DND-41 (cell line): Measurements from ENCODE around the gene VTCN1.

Experiments used
- ATAC-seq: fragments of 200-7000 bp; cut with Tn5 transposase; 3 replicates; pipeline ENCODE4 v1.9.1; 2021; ENCODE audit warnings: low read depth; ENCODE audit not compliant: insufficient read depth
- DNase-seq: peaks from one replicate; pipeline ENCODE4 v3.0.0-alpha.2; 2020
- H2AFZ ChIP-seq: 2 replicates; pipeline ENCODE4 v1.6.0; 2012; ENCODE audit warnings: low read depth, low read length
- H3K27ac ChIP-seq: 2 replicates; pipeline ENCODE4 v1.5.1; 2012; ENCODE audit warnings: low read length, inconsistent platforms
- H3K27me3 ChIP-seq: fragments of 200-600 bp; sonication (generic); 2 replicates; pipeline ENCODE4 v1.6.0; 2012; ENCODE audit warnings: low read length, mild to moderate bottlenecking, inconsistent platforms; ENCODE audit not compliant: insufficient read depth, poor library complexity
- H3K36me3 ChIP-seq: 2 replicates; pipeline ENCODE4 v1.5.1; 2012; ENCODE audit warnings: low read length, inconsistent platforms; ENCODE audit not compliant: insufficient read depth
- H3K4me1 ChIP-seq: 2 replicates; pipeline ENCODE4 v1.5.1; 2012; ENCODE audit warnings: mild to moderate bottlenecking, low read length; ENCODE audit not compliant: insufficient read depth
- H3K4me2 ChIP-seq: 2 replicates; pipeline ENCODE4 v1.6.0; 2012; ENCODE audit warnings: mild to moderate bottlenecking, moderate library complexity, low read length, inconsistent platforms; ENCODE audit not compliant: insufficient read depth
- H3K4me3 ChIP-seq, 2 experiments: fragments of 200-600 bp in 1 of 2; shearing (Covaris generic) in 1 of 2; 2 replicates each; pipeline ENCODE4 v1.5.1; 2012 to 2016; ENCODE audit warnings: inconsistent platforms in 2 of 2, low read length in 2 of 2, mild to moderate bottlenecking in 2 of 2, low read depth in 1 of 2, moderate library complexity in 1 of 2
- H3K79me2 ChIP-seq: 2 replicates; pipeline ENCODE4 v1.6.0; 2012; ENCODE audit warnings: low read length, inconsistent platforms; ENCODE audit not compliant: insufficient read depth
- H3K9ac ChIP-seq: 2 replicates; pipeline ENCODE4 v1.6.0; 2012; ENCODE audit warnings: low read depth, mild to moderate bottlenecking, inconsistent platforms, low read length, moderate library complexity
- H3K9me3 ChIP-seq: 2 replicates; pipeline ENCODE4 v1.5.1; 2012; ENCODE audit warnings: low read length, moderate library complexity, mild to moderate bottlenecking, inconsistent platforms; ENCODE audit not compliant: insufficient read depth, severe bottlenecking
- H4K20me1 ChIP-seq: 2 replicates; pipeline ENCODE4 v1.6.0; 2012; ENCODE audit warnings: low read length; ENCODE audit not compliant: insufficient read depth
- EZH2 ChIP-seq: IDR thresholded peaks from 3 replicates; pipeline ENCODE4 v1.6.1; 2012; ENCODE audit warnings: borderline replicate concordance, low read depth, mild to moderate bottlenecking, moderate library complexity, low read length, inconsistent platforms; ENCODE audit not compliant: severe bottlenecking
- TF ChIP-seq, protein P1 (sequence below): IDR thresholded peaks from 2 replicates; pipeline ENCODE4 v1.5.1; 2012; ENCODE audit warnings: borderline replicate concordance, low read length, moderate library complexity, mild to moderate bottlenecking; ENCODE audit not compliant: poor library complexity, severe bottlenecking; ENCODE audit errors: extremely low read depth

Gene VTCN1

DNA sequence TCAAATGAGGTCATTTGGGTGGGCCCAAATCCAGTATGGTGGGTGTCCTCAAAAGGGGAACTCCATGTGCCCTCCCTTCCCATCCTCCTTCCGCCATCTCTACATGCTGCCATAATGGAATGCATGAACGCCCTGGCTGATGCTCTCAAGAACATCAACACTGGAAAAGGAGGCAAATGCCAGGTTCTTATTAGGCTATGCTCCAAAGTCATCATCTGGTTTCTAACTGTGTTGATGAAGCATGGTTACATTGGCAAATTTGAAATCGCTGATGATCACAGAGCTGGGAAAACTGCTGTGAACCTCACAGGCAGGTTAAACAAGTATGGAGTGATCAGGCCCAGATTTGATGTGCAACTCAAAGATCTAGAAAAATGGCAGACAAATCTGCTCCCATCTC lies 72.6 kb downstream of the VTCN1 start:
- no peak for ATAC-seq
- TF ChIP-seq, protein P1, sequence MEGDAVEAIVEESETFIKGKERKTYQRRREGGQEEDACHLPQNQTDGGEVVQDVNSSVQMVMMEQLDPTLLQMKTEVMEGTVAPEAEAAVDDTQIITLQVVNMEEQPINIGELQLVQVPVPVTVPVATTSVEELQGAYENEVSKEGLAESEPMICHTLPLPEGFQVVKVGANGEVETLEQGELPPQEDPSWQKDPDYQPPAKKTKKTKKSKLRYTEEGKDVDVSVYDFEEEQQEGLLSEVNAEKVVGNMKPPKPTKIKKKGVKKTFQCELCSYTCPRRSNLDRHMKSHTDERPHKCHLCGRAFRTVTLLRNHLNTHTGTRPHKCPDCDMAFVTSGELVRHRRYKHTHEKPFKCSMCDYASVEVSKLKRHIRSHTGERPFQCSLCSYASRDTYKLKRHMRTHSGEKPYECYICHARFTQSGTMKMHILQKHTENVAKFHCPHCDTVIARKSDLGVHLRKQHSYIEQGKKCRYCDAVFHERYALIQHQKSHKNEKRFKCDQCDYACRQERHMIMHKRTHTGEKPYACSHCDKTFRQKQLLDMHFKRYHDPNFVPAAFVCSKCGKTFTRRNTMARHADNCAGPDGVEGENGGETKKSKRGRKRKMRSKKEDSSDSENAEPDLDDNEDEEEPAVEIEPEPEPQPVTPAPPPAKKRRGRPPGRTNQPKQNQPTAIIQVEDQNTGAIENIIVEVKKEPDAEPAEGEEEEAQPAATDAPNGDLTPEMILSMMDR: no peak
- TF ChIP-seq EZH2: no peak

DNA sequence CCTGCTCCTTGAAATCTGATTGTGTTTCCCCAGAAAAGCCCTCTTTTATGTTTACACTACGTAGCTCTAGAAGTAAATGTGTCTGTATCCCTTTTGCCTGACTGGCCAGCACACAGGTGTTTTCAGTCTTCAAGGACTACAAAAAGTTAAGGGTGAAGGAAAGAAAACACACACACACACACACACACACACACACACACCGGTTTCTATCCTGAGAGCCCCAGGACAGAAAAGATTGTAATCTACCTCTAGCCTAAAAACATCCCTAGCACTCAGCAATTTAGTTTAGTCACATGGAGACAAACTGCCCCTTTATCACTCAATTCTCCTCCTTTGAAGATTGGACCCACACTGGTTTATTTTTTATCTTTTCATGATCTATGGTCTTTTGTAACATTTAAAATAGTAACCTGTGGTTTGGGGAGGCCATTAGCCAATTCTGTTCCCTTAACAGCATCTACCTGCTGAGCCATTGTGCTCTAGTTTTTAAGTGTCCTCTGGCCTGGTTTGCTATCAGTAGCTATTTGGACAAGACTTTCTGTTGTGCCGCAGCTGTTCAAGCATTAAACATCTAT lies 73.4 kb downstream of the VTCN1 start:
- no peak for TF ChIP-seq EZH2
- TF ChIP-seq, protein P1: no peak
- no peak overlapping the region for H3K4me2 ChIP-seq
- no peak overlapping the region for H3K27ac ChIP-seq
- no peaks in the 10 kb centered on the region for H4K20me1 ChIP-seq
- H3K79me2 ChIP-seq: no peaks in the 10 kb centered on the region
- H3K4me1 ChIP-seq: no peaks in the 10 kb centered on the region
- ATAC-seq (no peak), DNase-seq (no peak)
- no peak overlapping the region for H3K4me3 ChIP-seq
- H2AFZ ChIP-seq: no peak overlapping the region
- H3K27me3 ChIP-seq: peaks cover 5% of the 10 kb centered on the region
- H3K36me3 ChIP-seq: no peaks in the 10 kb centered on the region
- H3K9ac ChIP-seq: no peak overlapping the region
- H3K9me3 ChIP-seq: no peaks in the 10 kb centered on the region

More for the DNA sequence above, 72.6 kb downstream of the VTCN1 start:
- Histone ChIP-seq H3K27ac (no peak overlapping the region), H3K4me2 (no peak overlapping the region), H3K4me3 (no peak overlapping the region), H3K9me3 (no peaks in the 10 kb centered on the region), H2AFZ (no peak overlapping the region), H3K4me1 (no peaks in the 10 kb centered on the region), H4K20me1 (no peaks in the 10 kb centered on the region), H3K36me3 (no peaks in the 10 kb centered on the region), H3K27me3 (peaks cover 5% of the 10 kb centered on the region), H3K79me2 (no peaks in the 10 kb centered on the region), H3K9ac (no peak overlapping the region)
- DNase-seq: no peak

DNA sequence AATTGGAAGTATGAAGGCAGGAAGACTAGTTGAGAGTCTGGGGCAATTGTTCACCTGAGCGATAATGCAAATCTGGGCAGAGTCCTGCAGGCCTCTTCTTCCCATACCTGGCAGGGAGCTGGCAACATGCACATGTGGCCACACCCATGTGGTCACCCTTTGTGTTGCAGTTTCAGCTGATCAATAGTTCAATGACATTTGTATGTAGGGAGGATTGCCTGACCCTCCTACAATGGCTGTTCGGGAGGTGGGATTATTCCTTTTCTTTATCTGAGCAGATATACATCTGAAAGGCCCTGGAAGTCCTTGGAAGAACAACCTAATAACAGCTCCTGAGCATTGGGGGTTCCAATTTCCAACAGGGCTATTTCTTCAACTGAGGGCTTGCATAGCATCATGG lies 74.0 kb downstream of the VTCN1 start:
- no peak overlapping the region for H3K4me3 ChIP-seq
- H4K20me1 ChIP-seq: no peaks in the 10 kb centered on the region
- H3K27me3 ChIP-seq: peaks cover 5% of the 10 kb centered on the region
- H3K27ac ChIP-seq: no peak overlapping the region
- H3K4me2 ChIP-seq: no peak overlapping the region
- no peak overlapping the region for H2AFZ ChIP-seq
- no peak overlapping the region for H3K9ac ChIP-seq
- H3K4me1 ChIP-seq: no peaks in the 10 kb centered on the region
- no peak for TF ChIP-seq EZH2
- TF ChIP-seq, protein P1: no peak
- no peaks in the 10 kb centered on the region for H3K36me3 ChIP-seq
- DNase-seq (no peak), ATAC-seq (no peak)
- no peaks in the 10 kb centered on the region for H3K9me3 ChIP-seq
- H3K79me2 ChIP-seq: no peaks in the 10 kb centered on the region

DNA sequence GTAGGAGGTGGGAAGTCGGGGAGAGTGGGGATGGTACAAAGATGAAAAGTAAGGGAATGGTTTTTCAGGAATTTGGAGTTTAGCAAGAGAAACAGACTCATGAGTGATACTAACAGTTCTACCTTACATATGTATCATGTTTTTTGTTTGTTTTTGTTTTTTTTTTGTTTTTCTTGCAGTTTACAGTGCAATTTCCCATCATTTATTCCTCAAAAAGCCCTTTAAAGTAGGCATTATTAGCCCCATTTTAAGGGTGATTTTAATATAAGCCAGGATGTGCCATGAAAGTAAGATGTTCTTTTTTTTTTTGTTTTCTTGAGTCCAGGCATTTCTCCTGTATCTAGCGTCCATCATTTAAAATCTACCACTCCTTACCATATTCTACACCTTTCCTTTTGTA lies 75.4 kb downstream of the VTCN1 start:
- TF ChIP-seq EZH2: no peak
- TF ChIP-seq, protein P1: no peak
- no peak overlapping the region for H3K9ac ChIP-seq

More for the DNA sequence above, 75.4 kb downstream of the VTCN1 start:
- DNase-seq (no peak), ATAC-seq (no peak)
- H3K27me3 ChIP-seq: peaks cover 5% of the 10 kb centered on the region
- H3K4me2 ChIP-seq: no peak overlapping the region
- H3K4me3 ChIP-seq: no peak overlapping the region
- no peaks in the 10 kb centered on the region for H3K4me1 ChIP-seq
- H3K79me2 ChIP-seq: no peaks in the 10 kb centered on the region
- H3K9me3 ChIP-seq: no peaks in the 10 kb centered on the region
- H3K27ac ChIP-seq: no peak overlapping the region
- H2AFZ ChIP-seq: no peak overlapping the region
- H3K36me3 ChIP-seq: no peaks in the 10 kb centered on the region
- H4K20me1 ChIP-seq: no peaks in the 10 kb centered on the region
